ENCODE data around the gene GUCY1A1.

GRCh38 chr4:155617296-155617695 lies 49.4 kb upstream of the GUCY1A1 start:
- TF ChIP-seq, protein P1, sequence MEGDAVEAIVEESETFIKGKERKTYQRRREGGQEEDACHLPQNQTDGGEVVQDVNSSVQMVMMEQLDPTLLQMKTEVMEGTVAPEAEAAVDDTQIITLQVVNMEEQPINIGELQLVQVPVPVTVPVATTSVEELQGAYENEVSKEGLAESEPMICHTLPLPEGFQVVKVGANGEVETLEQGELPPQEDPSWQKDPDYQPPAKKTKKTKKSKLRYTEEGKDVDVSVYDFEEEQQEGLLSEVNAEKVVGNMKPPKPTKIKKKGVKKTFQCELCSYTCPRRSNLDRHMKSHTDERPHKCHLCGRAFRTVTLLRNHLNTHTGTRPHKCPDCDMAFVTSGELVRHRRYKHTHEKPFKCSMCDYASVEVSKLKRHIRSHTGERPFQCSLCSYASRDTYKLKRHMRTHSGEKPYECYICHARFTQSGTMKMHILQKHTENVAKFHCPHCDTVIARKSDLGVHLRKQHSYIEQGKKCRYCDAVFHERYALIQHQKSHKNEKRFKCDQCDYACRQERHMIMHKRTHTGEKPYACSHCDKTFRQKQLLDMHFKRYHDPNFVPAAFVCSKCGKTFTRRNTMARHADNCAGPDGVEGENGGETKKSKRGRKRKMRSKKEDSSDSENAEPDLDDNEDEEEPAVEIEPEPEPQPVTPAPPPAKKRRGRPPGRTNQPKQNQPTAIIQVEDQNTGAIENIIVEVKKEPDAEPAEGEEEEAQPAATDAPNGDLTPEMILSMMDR (conservative IDR thresholded peaks at IDR 0.05; ENCODE audit: low read depth, low read length): no peak
- TF ChIP-seq POLR2A (IDR thresholded peaks at IDR 0.05; ENCODE audit: low read depth, low read length) (no peak), RFX5 (IDR thresholded peaks at IDR 0.05; ENCODE audit: low read depth, low read length) (no peak), CEBPB (IDR thresholded peaks at IDR 0.05; ENCODE audit: low read depth, low read length) (no peak), FOS (IDR thresholded peaks at IDR 0.05; ENCODE audit: low read depth, low read length) (no peak), MXI1 (IDR thresholded peaks at IDR 0.05; ENCODE audit: borderline replicate concordance, low read depth, low read length) (no peak), CHD1 (IDR thresholded peaks at IDR 0.05; ENCODE audit: low read depth, low read length) (no peak), BHLHE40 (IDR thresholded peaks at IDR 0.05; ENCODE audit: low read depth, low read length) (no peak), RAD21 (IDR thresholded peaks at IDR 0.05; ENCODE audit: low read length) (no peak), SMC3 (IDR thresholded peaks at IDR 0.05; ENCODE audit: low read depth, low read length) (no peak), MAFK (IDR thresholded peaks at IDR 0.05; ENCODE audit: low read depth, low read length) (no peak), NFE2L2 (IDR thresholded peaks at IDR 0.05; ENCODE audit: low read depth, low read length) (no peak)
- TF ChIP-seq, protein P2, sequence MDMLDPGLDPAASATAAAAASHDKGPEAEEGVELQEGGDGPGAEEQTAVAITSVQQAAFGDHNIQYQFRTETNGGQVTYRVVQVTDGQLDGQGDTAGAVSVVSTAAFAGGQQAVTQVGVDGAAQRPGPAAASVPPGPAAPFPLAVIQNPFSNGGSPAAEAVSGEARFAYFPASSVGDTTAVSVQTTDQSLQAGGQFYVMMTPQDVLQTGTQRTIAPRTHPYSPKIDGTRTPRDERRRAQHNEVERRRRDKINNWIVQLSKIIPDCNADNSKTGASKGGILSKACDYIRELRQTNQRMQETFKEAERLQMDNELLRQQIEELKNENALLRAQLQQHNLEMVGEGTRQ (IDR thresholded peaks at IDR 0.05; ENCODE audit: low read depth, low read length): no peak
- TF ChIP-seq, protein P3, sequence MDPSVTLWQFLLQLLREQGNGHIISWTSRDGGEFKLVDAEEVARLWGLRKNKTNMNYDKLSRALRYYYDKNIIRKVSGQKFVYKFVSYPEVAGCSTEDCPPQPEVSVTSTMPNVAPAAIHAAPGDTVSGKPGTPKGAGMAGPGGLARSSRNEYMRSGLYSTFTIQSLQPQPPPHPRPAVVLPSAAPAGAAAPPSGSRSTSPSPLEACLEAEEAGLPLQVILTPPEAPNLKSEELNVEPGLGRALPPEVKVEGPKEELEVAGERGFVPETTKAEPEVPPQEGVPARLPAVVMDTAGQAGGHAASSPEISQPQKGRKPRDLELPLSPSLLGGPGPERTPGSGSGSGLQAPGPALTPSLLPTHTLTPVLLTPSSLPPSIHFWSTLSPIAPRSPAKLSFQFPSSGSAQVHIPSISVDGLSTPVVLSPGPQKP (IDR thresholded peaks at IDR 0.05; ENCODE audit: borderline replicate concordance, low read depth, low read length): no peak
